ENCODE data around the gene TWF2.

- TF ChIP-seq POLR2A (IDR thresholded peaks at IDR 0.05) (no peak), CTCF (IDR thresholded peaks at IDR 0.05) (no peak)
These were observed 41.1 kb upstream of the TWF2 start for GRCh38 chr3:52280050-52280461.
